Activated B cell treated with CpG ODN at 0.5 μM for 24 hours (primary cell): ENCODE measurements around the gene DDX4. TPM values are rescaled to one million over a fixed set of nuclear protein-coding genes. Genes with fewer than 3 reads are reported as not detected.

Source experiments
- ATAC-seq: fragments of 200-7000 bp; cut with Tn5 transposase; one replicate; pipeline ENCODE4 v1.10.0; 2021; ENCODE audit warnings: low read depth, mild to moderate bottlenecking, moderate library complexity
- CTCF ChIA-PET: fragments of 350-600 bp; sonication (Branson Sonifier 250); formaldehyde crosslinking; loops from one replicate; lab custom pipeline; 2021; ENCODE audit warnings: antibody characterized with exemption; lab: Charles Lee
- POLR2A ChIA-PET: fragments of 350-600 bp; sonication (Branson Sonifier 250); formaldehyde crosslinking; loops from one replicate; lab custom pipeline; 2021; ENCODE audit warnings: antibody characterized with exemption; lab: Charles Lee
- DNase-seq: peaks from one replicate; pipeline ENCODE4 v3.0.0; 2022
- H3K27ac Mint-ChIP-seq: one replicate; pipeline ENCODE4 v1.8.0; 2020; ENCODE audit warnings: mixed read lengths
- H3K27me3 Mint-ChIP-seq: one replicate; pipeline ENCODE4 v1.8.0; 2021; ENCODE audit warnings: mixed read lengths
- H3K36me3 Mint-ChIP-seq: one replicate; pipeline ENCODE4 v1.8.0; 2021; ENCODE audit warnings: low read depth, mixed read lengths
- H3K4me1 Mint-ChIP-seq: one replicate; pipeline ENCODE4 v1.8.0; 2021; ENCODE audit warnings: mixed read lengths
- H3K4me3 Mint-ChIP-seq: one replicate; pipeline ENCODE4 v1.8.0; 2020; ENCODE audit warnings: mild to moderate bottlenecking, mixed read lengths
- H3K9me3 Mint-ChIP-seq: one replicate; pipeline ENCODE4 v1.8.0; 2020; ENCODE audit warnings: mixed read lengths
- intact Hi-C: fragments of 100-400 bp; cut with micrococcal nuclease; formaldehyde crosslinking; loops from one replicate; pipeline ENCODE4 v1.15.1; 2024
- total RNA-seq: library from RNA; stranded (reverse); gene quantifications from 2 replicates; pipeline ENCODE4 v1.2.3, GENCODE V29; 2022
- TF ChIP-seq, protein P1 (sequence below): fragments of 200-600 bp; IDR thresholded peaks from one replicate; pipeline ENCODE4 v1.8.0; 2022; ENCODE audit warnings: antibody characterized with exemption, mild to moderate bottlenecking

DDX4 gene
- total RNA-seq, 1 donor from 2014 or later: not detected

DNA sequence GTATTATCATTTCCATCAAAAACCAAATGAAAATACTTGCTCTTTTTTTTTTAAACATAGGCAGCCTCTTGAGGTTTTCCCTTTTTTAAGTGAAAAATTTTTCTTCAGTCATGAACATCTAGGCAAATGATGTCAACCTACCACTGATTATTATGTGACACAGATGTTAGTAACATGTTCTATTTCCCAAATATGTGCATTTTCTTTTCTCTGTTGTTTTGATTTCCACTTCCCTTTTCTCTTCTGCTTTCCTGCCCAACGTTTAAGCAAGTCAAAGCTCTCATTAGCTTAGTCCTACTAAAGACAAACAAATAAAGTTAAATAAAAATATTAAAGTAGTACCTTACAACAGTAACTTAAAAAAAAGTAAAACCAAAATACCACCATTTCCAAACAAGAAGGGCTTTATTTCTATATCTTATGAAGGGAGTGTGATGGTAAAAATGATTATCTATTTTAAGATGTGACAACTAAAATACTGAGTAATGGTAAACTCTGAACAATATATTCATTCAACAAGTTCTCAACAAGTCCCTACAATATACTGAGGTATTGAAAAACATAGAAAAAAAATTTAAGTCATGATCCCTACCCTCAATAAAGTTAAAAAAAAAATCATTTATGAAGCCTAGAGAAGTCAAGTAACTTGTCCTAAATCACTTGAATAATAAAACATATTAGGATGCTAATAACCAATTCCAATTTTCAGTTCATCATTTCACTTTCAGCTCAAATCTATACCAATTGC lies 35.1 kb upstream of the DDX4 start:
- H3K27me3 Mint-ChIP-seq: no peaks in the 10 kb centered on the region
- no peak overlapping the region for H3K4me3 Mint-ChIP-seq
- H3K9me3 Mint-ChIP-seq: no peaks in the 10 kb centered on the region
- POLR2A ChIA-PET: interaction anchor here (0.6 kb wide), 1 partner anchor 168 kb away, joined by 3 read pairs; the partner anchor contains the start of gene PLPP1
- TF ChIP-seq, protein P1, sequence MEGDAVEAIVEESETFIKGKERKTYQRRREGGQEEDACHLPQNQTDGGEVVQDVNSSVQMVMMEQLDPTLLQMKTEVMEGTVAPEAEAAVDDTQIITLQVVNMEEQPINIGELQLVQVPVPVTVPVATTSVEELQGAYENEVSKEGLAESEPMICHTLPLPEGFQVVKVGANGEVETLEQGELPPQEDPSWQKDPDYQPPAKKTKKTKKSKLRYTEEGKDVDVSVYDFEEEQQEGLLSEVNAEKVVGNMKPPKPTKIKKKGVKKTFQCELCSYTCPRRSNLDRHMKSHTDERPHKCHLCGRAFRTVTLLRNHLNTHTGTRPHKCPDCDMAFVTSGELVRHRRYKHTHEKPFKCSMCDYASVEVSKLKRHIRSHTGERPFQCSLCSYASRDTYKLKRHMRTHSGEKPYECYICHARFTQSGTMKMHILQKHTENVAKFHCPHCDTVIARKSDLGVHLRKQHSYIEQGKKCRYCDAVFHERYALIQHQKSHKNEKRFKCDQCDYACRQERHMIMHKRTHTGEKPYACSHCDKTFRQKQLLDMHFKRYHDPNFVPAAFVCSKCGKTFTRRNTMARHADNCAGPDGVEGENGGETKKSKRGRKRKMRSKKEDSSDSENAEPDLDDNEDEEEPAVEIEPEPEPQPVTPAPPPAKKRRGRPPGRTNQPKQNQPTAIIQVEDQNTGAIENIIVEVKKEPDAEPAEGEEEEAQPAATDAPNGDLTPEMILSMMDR: no peak
- DNase-seq (no peak), ATAC-seq (peak; percentile 40)
- CTCF ChIA-PET: no interaction called here
- H3K4me1 Mint-ChIP-seq: peaks cover 21% of the 10 kb centered on the region
- H3K36me3 Mint-ChIP-seq: peaks cover 16% of the 10 kb centered on the region
- intact Hi-C loops: no loop called here
- H3K27ac Mint-ChIP-seq: peak overlapping the region; percentile 63

DNA sequence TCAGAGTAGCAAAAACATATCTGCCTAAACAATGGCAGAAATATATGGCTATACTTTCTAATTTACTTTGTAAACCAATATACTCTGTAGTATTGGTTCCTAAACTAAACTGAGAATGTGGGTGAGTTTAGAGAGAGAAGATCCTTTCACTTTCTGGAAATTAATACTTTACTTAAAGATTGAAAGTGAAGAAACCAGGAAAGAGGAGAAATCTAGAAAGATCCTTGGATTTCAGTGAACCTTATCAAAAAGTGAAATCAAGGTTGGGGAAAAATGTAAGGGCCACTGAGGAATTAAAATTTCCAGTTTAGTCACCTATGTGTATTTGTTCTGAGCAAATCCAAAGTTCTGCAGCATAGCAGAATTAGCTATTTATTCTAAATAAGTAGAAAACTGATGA lies 31.6 kb upstream of the DDX4 start:
- H3K4me1 Mint-ChIP-seq: peaks cover 18% of the 10 kb centered on the region
- peaks cover 24% of the 10 kb centered on the region for H3K36me3 Mint-ChIP-seq
- DNase-seq: no peak
- intact Hi-C loops: no loop called here
- H3K27ac Mint-ChIP-seq: no peak overlapping the region
- ChIA-PET POLR2A (no interaction called here), CTCF (no interaction called here)
- TF ChIP-seq, protein P1: no peak
- no peaks in the 10 kb centered on the region for H3K27me3 Mint-ChIP-seq
- ATAC-seq: no peak
- H3K9me3 Mint-ChIP-seq: no peaks in the 10 kb centered on the region
- H3K4me3 Mint-ChIP-seq: no peak overlapping the region

DNA sequence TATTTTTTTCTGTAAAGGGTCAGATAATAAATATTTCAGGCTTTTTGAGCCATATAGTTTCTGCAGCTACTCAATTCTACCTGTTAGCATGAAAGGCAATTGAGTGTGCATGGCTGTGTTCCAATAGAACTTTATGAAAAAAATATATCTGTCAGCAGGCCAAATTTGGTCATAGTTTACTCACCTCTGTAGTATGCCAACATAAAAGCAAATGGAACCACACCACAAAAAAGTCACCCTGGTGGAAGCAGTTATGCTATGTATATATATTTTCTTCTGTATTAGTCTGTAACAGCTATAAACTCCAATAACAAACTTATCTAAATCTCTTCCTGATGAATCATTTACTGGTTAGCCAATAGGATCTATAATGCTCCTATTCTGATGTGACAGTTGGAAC lies 29.1 kb upstream of the DDX4 start:
- peaks cover 17% of the 10 kb centered on the region for H3K4me1 Mint-ChIP-seq
- H3K9me3 Mint-ChIP-seq: no peaks in the 10 kb centered on the region
- H3K27me3 Mint-ChIP-seq: no peaks in the 10 kb centered on the region
- no peak overlapping the region for H3K4me3 Mint-ChIP-seq
- ChIA-PET CTCF (interaction anchor here (1.9 kb wide), 1 partner anchor 17 kb away, joined by 4 read pairs; no protein-coding TSS in a partner anchor), POLR2A (no interaction called here)
- H3K27ac Mint-ChIP-seq: no peak overlapping the region
- ATAC-seq: no peak
- TF ChIP-seq, protein P1: no peak
- H3K36me3 Mint-ChIP-seq: peaks cover 25% of the 10 kb centered on the region
- no peak for DNase-seq
- intact Hi-C loops: no loop called here

DNA sequence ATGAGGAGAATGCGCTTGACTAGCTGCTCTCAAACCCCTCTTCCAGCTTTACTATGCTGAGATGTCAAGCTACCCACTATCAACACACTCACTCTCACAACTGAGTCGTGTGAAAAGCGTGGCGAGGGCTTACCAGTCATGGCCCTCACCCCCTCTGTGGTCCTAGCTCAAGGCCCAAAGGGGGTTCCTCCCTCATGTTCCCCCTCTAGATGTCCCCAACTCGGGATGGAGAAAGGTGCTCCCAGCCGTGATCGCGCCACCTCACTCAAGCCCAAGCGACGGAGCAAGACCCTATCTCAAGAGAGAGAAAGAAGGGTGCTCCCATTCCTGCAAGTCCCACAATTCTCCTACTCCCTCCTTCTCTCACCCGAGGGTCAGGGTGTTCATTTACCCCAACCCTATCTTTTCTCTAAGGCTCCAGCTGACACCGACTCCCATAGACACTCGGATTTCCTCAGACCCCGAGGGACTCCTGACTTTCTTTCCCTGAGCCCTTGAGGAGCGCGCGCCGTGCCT lies 26.3 kb upstream of the DDX4 start:
- ChIA-PET POLR2A (interaction anchor here (0.9 kb wide), 1 partner anchor 177 kb away, joined by 3 read pairs; the partner anchor contains the start of gene PLPP1), CTCF (no interaction called here)
- Mint-ChIP-seq H3K36me3 (peaks cover 25% of the 10 kb centered on the region), H3K27ac (peak overlapping the region; percentile 92), H3K9me3 (peaks cover 1% of the 10 kb centered on the region), H3K4me3 (peak overlapping the region; percentile 100), H3K27me3 (no peaks in the 10 kb centered on the region), H3K4me1 (peaks cover 17% of the 10 kb centered on the region)
- peak; percentile 17 for DNase-seq
- no peak for ATAC-seq
- TF ChIP-seq, protein P1: no peak
- intact Hi-C loops: loop anchor here (1.0 to 10.0 kb wide), 6 partner anchors 177 to 1201 kb away; partner anchors contain the start of genes CDC20B, IL6ST, PLPP1 and SNX18
